Gastrocnemius medialis (tissue), 4 donors: ENCODE measurements around the gene MMP15.
"Not testable (repeated sequence)": the region's sequence is repeated elsewhere in the genome, so short reads cannot be mapped to it uniquely, and the experiment has no call there.

ENCODE experiments used
- CTCF ChIP-seq, 5 experiments: fragments of 450-650 bp in 3 of 5; fragments of 200-600 bp in 2 of 5; sonication (generic) in 2 of 5; IDR thresholded peaks in 4 of 5; conservative IDR thresholded peaks in 1 of 5; 1 replicate in 4 of 5; 2 replicates in 1 of 5; pipeline ENCODE4 v1.5.1; 2016 to 2019; ENCODE audit warnings: antibody characterized with exemption in 5 of 5, mild to moderate bottlenecking in 3 of 5, moderate library complexity in 3 of 5
- POLR2A ChIP-seq, 2 donors: fragments of 450-650 bp; IDR thresholded peaks; one replicate each; pipeline ENCODE4 v1.6.1; 2017; ENCODE audit warnings: antibody characterized with exemption in 2 of 2, mild to moderate bottlenecking in 2 of 2, moderate library complexity in 2 of 2

- not testable (repeated sequence) for TF ChIP-seq CTCF (IDR thresholded peaks at IDR 0.05 in 4 of 5, conservative IDR thresholded peaks at IDR 0.05 in 1 of 5); POLR2A (IDR thresholded peaks at IDR 0.05)
Measured at GRCh38 chr16:58004736-58005135, 20.8 kb upstream of the MMP15 start.
